Measurements from ENCODE around the gene KIF2B.

GRCh38 chr17:53822764-53823163, at the start of gene KIF2B:
- TF ChIP-seq EP300 (IDR thresholded peaks at IDR 0.05; ENCODE audit: low read length) (no peak), OTX1 (CRISPR knock-in tag; IDR thresholded peaks at IDR 0.05) (no peak), CTCF (IDR thresholded peaks at IDR 0.05 in 2 of 3, conservative IDR thresholded peaks at IDR 0.05 in 1 of 3; ENCODE audit: insufficient read depth in 2 of 3, low read depth in 1 of 3, low read length in 3 of 3) (no peak), MED1 (CRISPR knock-in tag; IDR thresholded peaks at IDR 0.05; ENCODE audit: borderline replicate concordance) (no peak), RNF2 (IDR thresholded peaks at IDR 0.05) (no peak), BCLAF1 (IDR thresholded peaks at IDR 0.05; ENCODE audit: borderline replicate concordance in 1 of 2, control insufficient read depth in 1 of 2, low read depth in 2 of 2, low read length in 1 of 2) (no peak), TCF7 (IDR thresholded peaks at IDR 0.05; ENCODE audit: borderline replicate concordance) (no peak)
- TF ChIP-seq, protein P1, sequence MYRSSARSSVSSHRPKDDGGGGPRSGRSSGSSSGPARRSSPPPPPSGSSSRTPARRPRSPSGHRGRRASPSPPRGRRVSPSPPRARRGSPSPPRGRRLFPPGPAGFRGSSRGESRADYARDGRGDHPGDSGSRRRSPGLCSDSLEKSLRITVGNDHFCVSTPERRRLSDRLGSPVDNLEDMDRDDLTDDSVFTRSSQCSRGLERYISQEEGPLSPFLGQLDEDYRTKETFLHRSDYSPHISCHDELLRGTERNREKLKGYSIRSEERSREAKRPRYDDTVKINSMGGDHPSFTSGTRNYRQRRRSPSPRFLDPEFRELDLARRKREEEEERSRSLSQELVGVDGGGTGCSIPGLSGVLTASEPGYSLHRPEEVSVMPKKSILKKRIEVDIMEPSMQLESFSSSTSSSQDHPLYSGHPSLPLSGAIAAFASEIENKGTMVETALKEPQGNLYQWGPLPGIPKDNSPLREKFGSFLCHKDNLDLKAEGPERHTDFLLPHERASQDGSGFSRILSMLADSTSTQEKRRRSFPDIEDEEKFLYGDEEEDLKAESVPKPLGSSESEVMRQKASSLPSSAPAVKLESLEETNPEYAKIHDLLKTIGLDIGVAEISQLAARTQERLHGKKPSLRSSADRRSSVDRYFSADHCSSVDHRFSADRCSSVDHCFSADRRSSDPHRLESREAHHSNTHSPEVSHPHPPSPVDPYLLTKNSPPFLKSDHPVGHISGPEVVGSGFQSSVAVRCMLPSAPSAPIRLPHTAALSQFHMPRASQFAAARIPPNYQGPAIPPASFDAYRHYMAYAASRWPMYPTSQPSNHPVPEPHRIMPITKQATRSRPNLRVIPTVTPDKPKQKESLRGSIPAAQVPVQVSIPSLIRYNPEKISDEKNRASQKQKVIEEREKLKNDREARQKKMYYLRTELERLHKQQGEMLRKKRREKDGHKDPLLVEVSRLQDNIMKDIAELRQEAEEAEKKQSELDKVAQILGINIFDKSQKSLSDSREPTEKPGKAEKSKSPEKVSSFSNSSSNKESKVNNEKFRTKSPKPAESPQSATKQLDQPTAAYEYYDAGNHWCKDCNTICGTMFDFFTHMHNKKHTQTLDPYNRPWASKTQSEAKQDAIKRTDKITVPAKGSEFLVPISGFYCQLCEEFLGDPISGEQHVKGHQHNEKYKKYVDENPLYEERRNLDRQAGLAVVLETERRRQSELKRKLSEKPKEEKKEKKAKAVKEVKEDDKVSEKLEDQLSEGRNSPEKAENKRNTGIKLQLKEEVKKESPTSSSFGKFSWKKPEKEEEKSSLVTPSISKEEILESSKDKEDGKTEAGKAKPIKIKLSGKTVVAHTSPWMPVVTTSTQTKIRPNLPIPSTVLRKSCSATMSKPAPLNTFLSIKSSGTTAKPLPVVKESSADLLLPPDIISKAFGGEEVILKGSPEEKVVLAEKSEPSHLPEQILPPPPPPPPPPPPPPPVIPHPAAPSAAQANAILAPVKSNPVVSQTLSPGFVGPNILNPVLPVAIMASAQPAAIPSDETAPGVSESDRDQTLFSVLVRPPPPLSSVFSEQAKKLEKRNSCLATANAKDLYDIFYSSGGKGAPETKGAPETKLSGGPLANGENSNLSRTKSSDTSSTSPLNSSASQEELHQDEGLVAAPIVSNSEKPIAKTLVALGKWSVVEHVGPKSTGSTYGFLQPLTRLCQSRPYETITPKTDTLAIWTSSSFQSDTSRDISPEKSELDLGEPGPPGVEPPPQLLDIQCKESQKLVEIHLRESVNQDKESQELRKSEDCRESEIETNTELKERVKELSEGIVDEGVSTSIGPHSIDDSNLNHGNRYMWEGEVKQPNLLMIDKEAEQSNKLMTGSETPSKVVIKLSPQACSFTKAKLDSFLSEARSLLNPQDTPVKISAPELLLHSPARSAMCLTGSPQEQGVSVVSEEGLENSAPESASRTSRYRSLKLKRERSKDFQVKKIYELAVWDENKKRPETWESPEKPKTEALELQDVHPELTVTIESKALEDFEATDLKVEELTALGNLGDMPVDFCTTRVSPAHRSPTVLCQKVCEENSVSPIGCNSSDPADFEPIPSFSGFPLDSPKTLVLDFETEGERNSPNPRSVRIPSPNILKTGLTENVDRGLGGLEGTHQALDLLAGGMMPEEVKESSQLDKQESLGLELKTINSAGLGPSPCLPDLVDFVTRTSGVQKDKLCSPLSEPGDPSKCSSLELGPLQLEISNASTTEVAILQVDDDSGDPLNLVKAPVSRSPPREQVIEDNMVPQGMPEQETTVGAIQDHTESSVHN (IDR thresholded peaks at IDR 0.05; ENCODE audit: borderline replicate concordance in 1 of 2, low read depth in 1 of 2) = no peak

Measured in K562 (cell line).